ENCODE results near the gene EFHD2.

The EFHD2 gene

GRCh38 chr1:15411593-15412137 is 2.0 kb downstream of the EFHD2 start:
- Histone ChIP-seq H3K4ac (ENCODE audit: low read depth, low read length) (no peak overlapping the region), H2BK120ac (ENCODE audit: insufficient read depth, low read length, poor library complexity) (no peak overlapping the region), H2BK5ac (ENCODE audit: low read depth, low read length, poor library complexity) (no peak overlapping the region), H4K12ac (ENCODE audit: low read depth, low read length) (no peak overlapping the region), H3K27me3 (ENCODE audit: insufficient read depth, low read length) (no peaks in the 10 kb centered on the region), H3K4me3 (ENCODE audit: low read depth, low read length) (no peak overlapping the region), H3K14ac (ENCODE audit: low read length) (no peak overlapping the region), H3K79me2 (ENCODE audit: control insufficient read depth, insufficient read depth, low read length, poor library complexity) (peaks cover 2% of the 10 kb centered on the region), H2AFZ (ENCODE audit: insufficient read depth, low read length, poor library complexity) (no peak overlapping the region), H3K4me2 (ENCODE audit: low read length) (peak overlapping the region; percentile 8), H4K91ac (ENCODE audit: low read depth, low read length) (no peak overlapping the region), H2AK5ac (ENCODE audit: low read length) (peak overlapping the region; percentile 16), H3K23ac (ENCODE audit: low read length) (no peak overlapping the region), H3K36me3 (ENCODE audit: control insufficient read depth in 1 of 2, insufficient read depth in 2 of 2, low read length in 2 of 2) (peaks cover 0 to 2% of the 10 kb centered on the region in 2 experiments), H3K27ac (ENCODE audit: low read depth, low read length) (no peak overlapping the region), H3K9me3 (ENCODE audit: insufficient read depth, low read depth, low read length) (no peaks in the 10 kb centered on the region), H3K4me1 (ENCODE audit: control insufficient read depth in 1 of 2, insufficient read depth in 2 of 2, low read length in 2 of 2) (peaks cover 28 to 36% of the 10 kb centered on the region in 2 experiments), H3K79me1 (ENCODE audit: low read length) (peaks cover 11% of the 10 kb centered on the region), H3K18ac (ENCODE audit: low read length) (peak overlapping the region; percentile 0), H2BK12ac (ENCODE audit: low read length) (no peak overlapping the region), H3K9ac (ENCODE audit: low read length) (no peak overlapping the region), H4K8ac (ENCODE audit: low read depth, low read length) (no peak overlapping the region)
- DNase-seq = peak; percentile 55 to 64
- WGBS (ENCODE audit: extremely low coverage, insufficient coverage, insufficient read length) = no CpG with 5 or more reads among the region's 12 CpGs

DNA sequence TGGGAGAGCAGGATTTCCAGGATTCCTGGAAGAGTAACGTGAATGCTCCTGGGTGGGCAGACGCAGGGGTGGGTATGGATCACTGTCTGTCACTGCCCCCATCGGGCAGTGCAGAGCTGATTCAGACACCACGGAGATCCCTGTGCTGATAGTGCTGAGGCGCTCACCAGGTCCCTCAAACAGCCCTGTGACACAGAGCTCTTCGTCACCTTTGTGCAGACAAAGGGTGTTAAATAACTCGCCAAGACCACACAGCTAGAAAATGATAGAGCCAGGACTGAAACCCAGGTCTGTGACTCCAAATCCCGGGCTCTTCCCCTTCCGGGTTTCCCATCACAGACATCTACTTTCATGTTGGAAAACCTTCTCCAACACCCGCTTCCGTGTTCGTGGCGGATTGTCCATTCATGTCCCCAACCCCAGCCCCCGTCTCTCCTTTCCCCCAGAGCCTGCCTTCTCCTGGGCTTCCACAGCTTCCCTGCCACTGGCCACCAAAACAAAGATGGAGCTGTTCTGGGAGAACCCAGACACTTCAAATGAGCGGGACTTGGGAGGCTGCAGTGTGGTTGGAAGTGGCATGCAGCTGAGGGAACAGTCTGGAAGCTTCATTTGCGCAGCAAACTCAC is 2.6 kb downstream of the EFHD2 start:
- no peak overlapping the region for H3K9ac ChIP-seq (ENCODE audit: low read length)
- no peak overlapping the region for H4K91ac ChIP-seq (ENCODE audit: low read depth, low read length)
- H2BK12ac ChIP-seq (ENCODE audit: low read length) = no peak overlapping the region
- H3K4me2 ChIP-seq (ENCODE audit: low read length) = peak overlapping the region; percentile 8
- peaks cover 0 to 2% of the 10 kb centered on the region in 2 experiments for H3K36me3 ChIP-seq (ENCODE audit: control insufficient read depth in 1 of 2, insufficient read depth in 2 of 2, low read length in 2 of 2)
- no peak overlapping the region for H2BK120ac ChIP-seq (ENCODE audit: insufficient read depth, low read length, poor library complexity)
- no peaks in the 10 kb centered on the region for H3K9me3 ChIP-seq (ENCODE audit: insufficient read depth, low read depth, low read length)
- WGBS (ENCODE audit: extremely low coverage, insufficient coverage, insufficient read length) = no CpG with 5 or more reads among the region's 16 CpGs
- no peak overlapping the region for H3K23ac ChIP-seq (ENCODE audit: low read length)
- H3K4ac ChIP-seq (ENCODE audit: low read depth, low read length) = no peak overlapping the region
- no peak overlapping the region for H3K27ac ChIP-seq (ENCODE audit: low read depth, low read length)
- H3K27me3 ChIP-seq (ENCODE audit: insufficient read depth, low read length) = no peaks in the 10 kb centered on the region
- H3K18ac ChIP-seq (ENCODE audit: low read length) = no peak overlapping the region
- H2AFZ ChIP-seq (ENCODE audit: insufficient read depth, low read length, poor library complexity) = no peak overlapping the region
- H3K4me1 ChIP-seq (ENCODE audit: control insufficient read depth in 1 of 2, insufficient read depth in 2 of 2, low read length in 2 of 2) = peaks cover 32 to 39% of the 10 kb centered on the region in 2 experiments
- peak; percentile 87 to 90 for DNase-seq
- H4K12ac ChIP-seq (ENCODE audit: low read depth, low read length) = no peak overlapping the region
- no peak overlapping the region for H3K14ac ChIP-seq (ENCODE audit: low read length)
- H3K79me2 ChIP-seq (ENCODE audit: control insufficient read depth, insufficient read depth, low read length, poor library complexity) = peaks cover 2% of the 10 kb centered on the region
- peaks cover 11% of the 10 kb centered on the region for H3K79me1 ChIP-seq (ENCODE audit: low read length)
- no peak overlapping the region for H2AK5ac ChIP-seq (ENCODE audit: low read length)
- no peak overlapping the region for H2BK5ac ChIP-seq (ENCODE audit: low read depth, low read length, poor library complexity)
- no peak overlapping the region for H4K8ac ChIP-seq (ENCODE audit: low read depth, low read length)
- H3K4me3 ChIP-seq (ENCODE audit: low read depth, low read length) = no peak overlapping the region

DNA sequence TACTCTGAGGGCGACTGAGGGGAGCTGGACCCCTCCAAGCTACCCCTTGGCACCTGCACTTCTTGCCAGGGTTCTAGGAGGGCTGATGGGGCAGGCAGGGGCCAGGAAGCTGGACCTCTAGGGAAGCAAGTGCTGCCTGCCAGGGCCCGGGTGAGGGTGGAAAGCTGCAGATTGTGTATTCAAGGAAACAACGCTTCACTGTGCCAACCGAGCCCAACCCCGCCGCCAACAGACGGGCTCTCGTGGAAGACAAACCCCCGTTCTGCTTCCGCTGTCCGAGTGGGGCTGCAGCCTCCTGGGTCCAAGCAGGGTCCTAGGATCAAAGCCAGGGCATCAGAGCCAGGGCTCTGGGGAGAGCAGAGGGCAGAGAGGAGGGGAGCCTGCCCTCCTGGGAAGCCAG is 3.2 kb downstream of the EFHD2 start:
- no CpG with 5 or more reads among the region's 11 CpGs for WGBS (ENCODE audit: extremely low coverage, insufficient coverage, insufficient read length)
- H3K9me3 ChIP-seq (ENCODE audit: insufficient read depth, low read depth, low read length) = no peaks in the 10 kb centered on the region

GRCh38 chr1:15413563-15414444 is 4.1 kb downstream of the EFHD2 start:
- H3K4me2 ChIP-seq (ENCODE audit: low read length) = no peak overlapping the region
- H4K8ac ChIP-seq (ENCODE audit: low read depth, low read length) = no peak overlapping the region
- peaks cover 2% of the 10 kb centered on the region for H3K79me2 ChIP-seq (ENCODE audit: control insufficient read depth, insufficient read depth, low read length, poor library complexity)
- H3K23ac ChIP-seq (ENCODE audit: low read length) = no peak overlapping the region
- no peak overlapping the region for H3K4me3 ChIP-seq (ENCODE audit: low read depth, low read length)
- no peak overlapping the region for H2BK120ac ChIP-seq (ENCODE audit: insufficient read depth, low read length, poor library complexity)
- no peak overlapping the region for H3K18ac ChIP-seq (ENCODE audit: low read length)
- no peaks in the 10 kb centered on the region for H3K27me3 ChIP-seq (ENCODE audit: insufficient read depth, low read length)
- no peak overlapping the region for H3K4ac ChIP-seq (ENCODE audit: low read depth, low read length)
- no peak overlapping the region for H3K27ac ChIP-seq (ENCODE audit: low read depth, low read length)
- H4K91ac ChIP-seq (ENCODE audit: low read depth, low read length) = no peak overlapping the region
- no peak for DNase-seq
- H2BK5ac ChIP-seq (ENCODE audit: low read depth, low read length, poor library complexity) = no peak overlapping the region
- no peak overlapping the region for H2BK12ac ChIP-seq (ENCODE audit: low read length)
- no peak overlapping the region for H2AK5ac ChIP-seq (ENCODE audit: low read length)
- H4K12ac ChIP-seq (ENCODE audit: low read depth, low read length) = no peak overlapping the region
- H3K14ac ChIP-seq (ENCODE audit: low read length) = no peak overlapping the region
- no peak overlapping the region for H2AFZ ChIP-seq (ENCODE audit: insufficient read depth, low read length, poor library complexity)
- peaks cover 36 to 43% of the 10 kb centered on the region in 2 experiments for H3K4me1 ChIP-seq (ENCODE audit: control insufficient read depth in 1 of 2, insufficient read depth in 2 of 2, low read length in 2 of 2)
- no CpG with 5 or more reads among the region's 20 CpGs for WGBS (ENCODE audit: extremely low coverage, insufficient coverage, insufficient read length)
- H3K79me1 ChIP-seq (ENCODE audit: low read length) = peaks cover 11% of the 10 kb centered on the region
- H3K9me3 ChIP-seq (ENCODE audit: insufficient read depth, low read depth, low read length) = no peaks in the 10 kb centered on the region
- no peak overlapping the region for H3K9ac ChIP-seq (ENCODE audit: low read length)
- peaks cover 0 to 2% of the 10 kb centered on the region in 2 experiments for H3K36me3 ChIP-seq (ENCODE audit: control insufficient read depth in 1 of 2, insufficient read depth in 2 of 2, low read length in 2 of 2)

More for the DNA sequence above, 3.2 kb downstream of the EFHD2 start:
- Histone ChIP-seq H3K27ac (ENCODE audit: low read depth, low read length) (no peak overlapping the region), H3K4me3 (ENCODE audit: low read depth, low read length) (no peak overlapping the region), H3K79me1 (ENCODE audit: low read length) (peaks cover 11% of the 10 kb centered on the region), H2BK120ac (ENCODE audit: insufficient read depth, low read length, poor library complexity) (no peak overlapping the region), H2BK5ac (ENCODE audit: low read depth, low read length, poor library complexity) (no peak overlapping the region), H4K91ac (ENCODE audit: low read depth, low read length) (no peak overlapping the region), H3K36me3 (ENCODE audit: control insufficient read depth in 1 of 2, insufficient read depth in 2 of 2, low read length in 2 of 2) (peaks cover 0 to 2% of the 10 kb centered on the region in 2 experiments), H2BK12ac (ENCODE audit: low read length) (no peak overlapping the region), H3K9ac (ENCODE audit: low read length) (no peak overlapping the region), H2AFZ (ENCODE audit: insufficient read depth, low read length, poor library complexity) (no peak overlapping the region), H3K14ac (ENCODE audit: low read length) (no peak overlapping the region), H3K18ac (ENCODE audit: low read length) (no peak overlapping the region), H4K8ac (ENCODE audit: low read depth, low read length) (no peak overlapping the region), H3K4ac (ENCODE audit: low read depth, low read length) (no peak overlapping the region), H3K27me3 (ENCODE audit: insufficient read depth, low read length) (no peaks in the 10 kb centered on the region), H3K4me1 (ENCODE audit: control insufficient read depth in 1 of 2, insufficient read depth in 2 of 2, low read length in 2 of 2) (peaks cover 36 to 43% of the 10 kb centered on the region in 2 experiments), H3K79me2 (ENCODE audit: control insufficient read depth, insufficient read depth, low read length, poor library complexity) (peaks cover 2% of the 10 kb centered on the region), H3K4me2 (ENCODE audit: low read length) (no peak overlapping the region), H4K12ac (ENCODE audit: low read depth, low read length) (no peak overlapping the region), H2AK5ac (ENCODE audit: low read length) (no peak overlapping the region), H3K23ac (ENCODE audit: low read length) (no peak overlapping the region)
- no peak for DNase-seq
